ENCODE data around the gene HPGDS. TPM values are rescaled to one million over a fixed set of nuclear protein-coding genes. Genes with fewer than 3 reads are reported as not detected.
"Not testable (repeated sequence)": the region's sequence is repeated elsewhere in the genome, so short reads cannot be mapped to it uniquely, and the experiment has no call there.

Gene HPGDS
- not detected in 2 replicates for total RNA-seq

GRCh38 chr4:94342694-94343093 is at the start of gene HPGDS:
HPGDS (minus strand) TSS chr4:94342836; CDS start chr4:94334629, 8,207 bp downstream.
- H3K4me3 Mint-ChIP-seq, result no peak within 1 kb of the TSS
- H3K27me3 Mint-ChIP-seq (ENCODE audit: insufficient read depth), result no peaks in the 10 kb centered on the region
- intact Hi-C loops (cut with micrococcal nuclease), result no loop called here
- no peak for DNase-seq (ENCODE audit: low spot score)
- no peaks in the 10 kb centered on the region for H3K36me3 Mint-ChIP-seq (ENCODE audit: low read depth)
- peaks cover 40% of the 10 kb centered on the region for H3K4me1 Mint-ChIP-seq (ENCODE audit: low read depth)
- no peaks in the 10 kb centered on the region for H3K9me3 Mint-ChIP-seq
- H3K27ac Mint-ChIP-seq, result no peak within 1 kb of the TSS

- Mint-ChIP-seq H3K27me3 (ENCODE audit: insufficient read depth) (peaks cover 8% of the 10 kb centered on the region), H3K4me3 (no peak overlapping the region), H3K36me3 (ENCODE audit: low read depth) (no peaks in the 10 kb centered on the region), H3K4me1 (ENCODE audit: low read depth) (no peaks in the 10 kb centered on the region), H3K9me3 (no peaks in the 10 kb centered on the region), H3K27ac (no peak overlapping the region)
- intact Hi-C loops (cut with micrococcal nuclease), result loop anchor here (1.0 to 5.0 kb wide), 4 partner anchors 44 to 600 kb away; no protein-coding TSS in a partner anchor
- DNase-seq (ENCODE audit: low spot score), result no peak
These were observed 48.3 kb upstream of the HPGDS start for GRCh38 chr4:94390804-94391410.

DNA sequence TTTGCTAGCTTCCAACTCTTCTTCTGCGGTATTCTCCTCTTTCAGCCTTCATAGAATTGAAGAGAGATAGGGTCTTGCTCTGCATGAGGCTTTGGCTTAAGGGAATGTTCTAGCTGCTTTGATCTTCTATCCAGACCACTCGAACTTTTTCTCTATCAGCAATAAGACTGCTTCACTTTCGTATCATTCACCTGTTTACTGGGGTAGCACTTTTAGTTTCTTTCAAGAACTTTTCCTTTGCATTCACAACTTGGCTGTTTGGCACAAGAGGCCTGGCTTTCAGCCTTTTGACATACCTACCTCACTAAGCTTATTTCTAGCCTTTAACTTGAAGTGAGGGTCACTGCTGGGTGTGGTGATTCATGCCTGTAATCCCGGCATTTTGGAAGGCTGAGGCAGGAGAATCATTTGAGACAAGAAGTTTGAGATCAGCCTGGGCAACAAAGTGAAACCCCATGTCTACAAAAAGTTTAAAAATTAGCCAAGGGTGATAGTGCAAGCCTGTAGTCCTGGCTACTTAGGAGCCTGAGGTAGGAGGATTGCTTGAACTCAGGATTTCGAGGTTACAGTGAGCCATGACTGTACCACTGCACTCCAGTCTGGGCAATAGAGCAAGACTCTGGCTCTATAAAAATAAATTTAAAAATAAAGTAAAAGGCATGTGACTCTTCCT is 47.1 kb upstream of the HPGDS start:
- Mint-ChIP-seq H3K27me3 (ENCODE audit: insufficient read depth) (peaks cover 8% of the 10 kb centered on the region), H3K4me1 (ENCODE audit: low read depth) (no peaks in the 10 kb centered on the region), H3K4me3 (no peak overlapping the region), H3K9me3 (no peaks in the 10 kb centered on the region), H3K36me3 (ENCODE audit: low read depth) (no peaks in the 10 kb centered on the region), H3K27ac (no peak overlapping the region)
- intact Hi-C loops (cut with micrococcal nuclease), result loop anchor here (5.0 kb wide), 1 partner anchor 42 kb away; no protein-coding TSS in a partner anchor
- no peak for DNase-seq (ENCODE audit: low spot score)

- H3K4me3 Mint-ChIP-seq; H3K4me1 Mint-ChIP-seq (ENCODE audit: low read depth); H3K27ac Mint-ChIP-seq; H3K36me3 Mint-ChIP-seq (ENCODE audit: low read depth); DNase-seq (ENCODE audit: low spot score); intact Hi-C loops (cut with micrococcal nuclease); H3K27me3 Mint-ChIP-seq (ENCODE audit: insufficient read depth); H3K9me3 Mint-ChIP-seq: not testable (repeated sequence)
These were observed 45.3 kb upstream of the HPGDS start for GRCh38 chr4:94387965-94388364.

DNA sequence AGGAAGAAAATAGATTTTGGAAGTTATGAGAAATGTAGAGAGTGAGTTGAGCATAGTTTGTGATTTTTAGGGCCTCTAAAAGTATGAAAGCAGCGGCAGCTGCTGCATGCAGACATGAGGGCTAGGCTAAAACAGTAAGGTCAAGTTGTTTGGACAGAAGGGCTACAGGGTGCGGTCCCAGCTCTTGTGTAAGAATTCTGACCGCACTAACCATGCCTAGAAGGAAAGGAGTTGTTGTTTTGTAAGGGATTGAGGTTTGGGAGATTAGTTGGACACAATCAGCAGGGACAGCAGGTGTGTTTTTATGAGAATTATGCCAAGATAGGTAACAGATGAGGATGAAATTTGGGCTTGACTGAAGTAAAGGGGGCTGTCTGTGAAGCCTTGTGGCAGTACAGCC is 42.8 kb upstream of the HPGDS start:
- H3K27ac Mint-ChIP-seq; H3K36me3 Mint-ChIP-seq (ENCODE audit: low read depth); H3K27me3 Mint-ChIP-seq (ENCODE audit: insufficient read depth); H3K4me1 Mint-ChIP-seq (ENCODE audit: low read depth); H3K9me3 Mint-ChIP-seq; H3K4me3 Mint-ChIP-seq; intact Hi-C loops (cut with micrococcal nuclease); DNase-seq (ENCODE audit: low spot score): not testable (repeated sequence)

DNA sequence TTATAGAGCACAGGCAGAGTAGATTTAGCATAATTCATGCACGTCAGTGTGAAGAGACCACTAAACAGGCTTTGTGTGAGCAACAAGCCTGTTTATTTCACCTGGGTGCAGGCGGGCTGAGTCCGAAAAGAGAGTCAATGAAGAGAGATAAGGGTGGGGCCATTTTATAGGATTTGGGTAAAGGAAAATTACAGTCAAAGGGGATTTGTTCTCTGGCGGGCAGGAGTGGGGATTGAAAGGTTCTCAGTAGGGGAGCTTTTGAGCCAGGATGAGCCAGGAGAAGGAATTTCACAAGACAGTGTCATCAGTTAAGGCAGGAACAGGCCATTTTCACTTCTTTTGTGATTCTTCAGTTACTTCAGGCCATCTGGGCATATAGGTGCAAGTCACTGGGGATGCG is 40.3 kb upstream of the HPGDS start:
- H3K4me3 Mint-ChIP-seq; H3K4me1 Mint-ChIP-seq (ENCODE audit: low read depth); intact Hi-C loops (cut with micrococcal nuclease); H3K36me3 Mint-ChIP-seq (ENCODE audit: low read depth); H3K27me3 Mint-ChIP-seq (ENCODE audit: insufficient read depth); H3K9me3 Mint-ChIP-seq; H3K27ac Mint-ChIP-seq; DNase-seq (ENCODE audit: low spot score): not testable (repeated sequence)

- DNase-seq (ENCODE audit: low spot score), result no peak
- no peaks in the 10 kb centered on the region for H3K4me1 Mint-ChIP-seq (ENCODE audit: low read depth)
- H3K4me3 Mint-ChIP-seq, result no peak overlapping the region
- peaks cover 4% of the 10 kb centered on the region for H3K27me3 Mint-ChIP-seq (ENCODE audit: insufficient read depth)
- H3K36me3 Mint-ChIP-seq (ENCODE audit: low read depth), result no peaks in the 10 kb centered on the region
- H3K27ac Mint-ChIP-seq, result no peak overlapping the region
- intact Hi-C loops (cut with micrococcal nuclease), result no loop called here
- H3K9me3 Mint-ChIP-seq, result no peaks in the 10 kb centered on the region
These were observed 35.4 kb upstream of the HPGDS start for GRCh38 chr4:94378047-94378446.

DNA sequence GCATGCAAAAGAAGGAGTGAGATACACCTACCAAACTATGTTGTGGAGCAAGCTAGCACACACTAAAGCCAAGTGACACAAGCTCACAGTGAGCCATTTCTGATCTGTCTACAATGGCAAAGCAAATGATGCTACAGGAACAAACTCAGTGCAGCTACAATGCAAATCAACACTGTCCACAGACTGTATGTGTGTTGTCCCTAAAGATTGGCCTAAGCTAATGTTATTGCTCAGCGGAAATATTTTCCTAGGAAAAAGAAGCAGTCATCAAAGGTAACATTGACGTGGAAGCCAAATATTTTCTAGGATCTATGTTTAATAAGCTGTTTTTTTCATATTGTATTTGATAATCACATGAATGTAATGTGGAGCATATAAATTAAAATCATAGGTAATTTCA is 34.7 kb upstream of the HPGDS start:
- no peak for DNase-seq (ENCODE audit: low spot score)
- no peak overlapping the region for H3K4me3 Mint-ChIP-seq
- intact Hi-C loops (cut with micrococcal nuclease), result no loop called here
- H3K9me3 Mint-ChIP-seq, result no peaks in the 10 kb centered on the region
- peaks cover 4% of the 10 kb centered on the region for H3K27me3 Mint-ChIP-seq (ENCODE audit: insufficient read depth)
- no peak overlapping the region for H3K27ac Mint-ChIP-seq
- no peaks in the 10 kb centered on the region for H3K36me3 Mint-ChIP-seq (ENCODE audit: low read depth)
- no peaks in the 10 kb centered on the region for H3K4me1 Mint-ChIP-seq (ENCODE audit: low read depth)

GRCh38 chr4:94375364-94375763 is 32.7 kb upstream of the HPGDS start:
- no peak for DNase-seq (ENCODE audit: low spot score)
- H3K36me3 Mint-ChIP-seq (ENCODE audit: low read depth), result no peaks in the 10 kb centered on the region
- no peak overlapping the region for H3K27ac Mint-ChIP-seq
- no peaks in the 10 kb centered on the region for H3K9me3 Mint-ChIP-seq
- no peak overlapping the region for H3K4me3 Mint-ChIP-seq
- intact Hi-C loops (cut with micrococcal nuclease), result no loop called here
- no peaks in the 10 kb centered on the region for H3K4me1 Mint-ChIP-seq (ENCODE audit: low read depth)
- H3K27me3 Mint-ChIP-seq (ENCODE audit: insufficient read depth), result peaks cover 3% of the 10 kb centered on the region

DNA sequence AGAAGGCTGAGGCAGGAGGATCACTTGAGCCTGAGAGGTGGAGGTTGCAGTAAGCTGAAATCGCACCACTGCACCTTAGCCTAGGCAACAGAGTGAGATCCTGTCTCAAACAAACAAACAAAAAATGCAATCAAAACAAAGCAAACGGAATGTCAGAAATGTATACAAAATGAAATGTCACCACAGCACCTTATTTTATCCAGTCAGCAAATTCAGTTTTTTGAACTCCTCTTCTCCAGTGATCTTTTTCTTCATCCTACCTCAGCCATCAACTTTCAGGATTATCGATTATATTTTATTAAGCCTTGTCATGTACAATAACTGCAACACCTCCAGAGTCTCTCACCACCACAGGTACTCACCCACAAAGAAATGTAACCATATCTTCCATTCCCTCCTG is 31.1 kb upstream of the HPGDS start:
- Mint-ChIP-seq H3K36me3 (ENCODE audit: low read depth) (no peaks in the 10 kb centered on the region), H3K4me1 (ENCODE audit: low read depth) (no peaks in the 10 kb centered on the region), H3K27me3 (ENCODE audit: insufficient read depth) (peaks cover 1% of the 10 kb centered on the region), H3K4me3 (no peak overlapping the region), H3K9me3 (no peaks in the 10 kb centered on the region), H3K27ac (no peak overlapping the region)
- intact Hi-C loops (cut with micrococcal nuclease), result no loop called here
- DNase-seq (ENCODE audit: low spot score), result no peak

- Mint-ChIP-seq H3K36me3 (ENCODE audit: low read depth) (no peaks in the 10 kb centered on the region), H3K27me3 (ENCODE audit: insufficient read depth) (peaks cover 1% of the 10 kb centered on the region), H3K4me1 (ENCODE audit: low read depth) (no peaks in the 10 kb centered on the region), H3K4me3 (no peak overlapping the region), H3K9me3 (no peaks in the 10 kb centered on the region), H3K27ac (no peak overlapping the region)
- no peak for DNase-seq (ENCODE audit: low spot score)
- intact Hi-C loops (cut with micrococcal nuclease), result no loop called here
These were observed 30.4 kb upstream of the HPGDS start for GRCh38 chr4:94372991-94373390.

DNA sequence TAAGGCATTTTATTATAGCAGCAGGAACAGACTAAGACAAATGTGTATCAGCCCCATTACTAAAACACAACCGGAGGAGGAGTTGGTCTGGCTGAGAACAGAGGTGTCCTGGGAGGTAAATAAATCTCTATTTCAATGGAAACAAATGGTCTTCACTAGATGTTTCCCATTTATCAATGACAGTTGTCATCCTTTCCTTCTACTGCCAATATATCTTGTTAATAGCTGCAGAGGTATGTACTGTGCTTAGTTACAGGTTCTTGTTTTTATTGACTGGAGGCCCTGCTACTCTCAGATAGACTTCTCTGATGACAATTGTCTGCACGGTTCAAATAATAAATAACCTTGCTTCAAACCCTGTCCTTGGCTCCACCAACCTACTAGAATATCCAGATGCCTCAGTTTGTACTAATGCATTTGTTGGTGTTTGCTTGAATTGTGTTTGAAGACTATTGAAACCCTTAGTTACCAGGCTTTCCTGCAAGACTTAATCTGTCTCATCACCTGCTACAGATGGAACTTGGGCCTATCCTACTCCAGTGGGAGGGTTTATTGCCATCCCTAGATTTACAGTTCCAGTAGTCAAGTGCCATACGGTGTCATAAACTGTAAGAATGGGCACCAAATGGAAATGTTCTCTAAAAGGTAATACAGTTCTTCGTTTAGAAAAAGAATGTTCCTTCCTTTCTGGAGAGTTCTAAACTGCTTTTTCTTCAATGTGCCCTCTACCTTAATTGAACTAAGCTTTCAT is 29.8 kb upstream of the HPGDS start:
- Mint-ChIP-seq H3K27me3 (ENCODE audit: insufficient read depth) (peaks cover 1% of the 10 kb centered on the region), H3K4me1 (ENCODE audit: low read depth) (no peaks in the 10 kb centered on the region), H3K4me3 (no peak overlapping the region), H3K27ac (no peak overlapping the region), H3K9me3 (no peaks in the 10 kb centered on the region), H3K36me3 (ENCODE audit: low read depth) (no peaks in the 10 kb centered on the region)
- no peak for DNase-seq (ENCODE audit: low spot score)
- intact Hi-C loops (cut with micrococcal nuclease), result no loop called here

- Mint-ChIP-seq H3K27ac (no peak overlapping the region), H3K27me3 (ENCODE audit: insufficient read depth) (peaks cover 1% of the 10 kb centered on the region), H3K36me3 (ENCODE audit: low read depth) (no peaks in the 10 kb centered on the region), H3K9me3 (no peaks in the 10 kb centered on the region), H3K4me1 (ENCODE audit: low read depth) (no peaks in the 10 kb centered on the region), H3K4me3 (no peak overlapping the region)
- DNase-seq (ENCODE audit: low spot score), result no peak
- intact Hi-C loops (cut with micrococcal nuclease), result no loop called here
These were observed 28.7 kb upstream of the HPGDS start for GRCh38 chr4:94371290-94371689.
